ENCODE results near the gene SARDH. TPM values are rescaled to one million over a fixed set of nuclear protein-coding genes. Genes with fewer than 3 reads are reported as not detected.

SARDH gene
- total RNA-seq, 2 donors from 2014 or later = 20.2 to 61.0 TPM

DNA sequence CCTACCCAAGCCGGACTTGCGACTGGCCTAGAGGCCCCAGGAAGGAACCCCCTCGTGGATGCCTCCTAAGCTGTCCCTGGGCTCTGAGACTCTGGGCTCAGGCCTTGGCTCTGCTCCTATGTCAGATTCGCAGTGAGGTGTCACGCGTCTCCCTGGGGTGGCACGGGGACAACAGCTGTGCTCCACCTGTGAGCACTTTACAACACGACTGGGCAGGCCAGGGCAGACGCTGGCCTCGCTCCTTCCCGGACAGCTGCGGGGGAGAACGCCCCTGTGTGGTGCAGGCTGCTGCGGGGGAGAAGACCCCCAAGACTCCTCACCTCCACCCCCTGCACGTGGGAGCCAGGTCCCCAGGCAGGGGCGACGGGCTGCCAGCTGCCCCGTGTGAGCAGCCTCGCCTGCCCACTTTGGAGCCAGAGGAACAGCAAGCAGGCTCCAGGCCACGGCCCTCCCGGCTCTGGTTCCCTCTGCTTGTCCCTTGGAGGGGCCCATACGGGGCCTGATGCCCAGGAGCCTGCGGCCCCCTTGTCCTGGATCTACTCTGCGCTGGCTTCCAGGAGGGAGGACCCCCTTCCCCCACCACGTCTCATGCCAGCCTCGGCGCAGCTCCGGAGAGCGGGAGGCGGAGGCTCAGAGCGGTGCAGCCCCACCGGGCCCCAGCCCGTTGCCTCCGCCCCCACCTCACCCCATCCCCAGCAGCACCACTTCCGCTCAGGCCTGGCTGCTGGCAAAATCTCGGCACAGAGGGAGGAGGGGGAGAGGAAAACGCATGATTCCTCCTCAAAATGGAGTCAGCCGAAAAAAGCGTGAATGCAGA, 36.0 kb downstream of the SARDH start:
- Histone ChIP-seq H3K4me3 (no peak overlapping the region), H3K4me1 (no peaks in the 10 kb centered on the region), H3K36me3 (replicated peaks in 1 of 2; ENCODE audit: insufficient read depth in 1 of 2, low read depth in 2 of 2) (no peaks in the 10 kb centered on the region), H3K9me3 (no peaks in the 10 kb centered on the region), H3K27ac (no peak overlapping the region), H3K27me3 (no peaks in the 10 kb centered on the region)
- TF ChIP-seq, protein P1, sequence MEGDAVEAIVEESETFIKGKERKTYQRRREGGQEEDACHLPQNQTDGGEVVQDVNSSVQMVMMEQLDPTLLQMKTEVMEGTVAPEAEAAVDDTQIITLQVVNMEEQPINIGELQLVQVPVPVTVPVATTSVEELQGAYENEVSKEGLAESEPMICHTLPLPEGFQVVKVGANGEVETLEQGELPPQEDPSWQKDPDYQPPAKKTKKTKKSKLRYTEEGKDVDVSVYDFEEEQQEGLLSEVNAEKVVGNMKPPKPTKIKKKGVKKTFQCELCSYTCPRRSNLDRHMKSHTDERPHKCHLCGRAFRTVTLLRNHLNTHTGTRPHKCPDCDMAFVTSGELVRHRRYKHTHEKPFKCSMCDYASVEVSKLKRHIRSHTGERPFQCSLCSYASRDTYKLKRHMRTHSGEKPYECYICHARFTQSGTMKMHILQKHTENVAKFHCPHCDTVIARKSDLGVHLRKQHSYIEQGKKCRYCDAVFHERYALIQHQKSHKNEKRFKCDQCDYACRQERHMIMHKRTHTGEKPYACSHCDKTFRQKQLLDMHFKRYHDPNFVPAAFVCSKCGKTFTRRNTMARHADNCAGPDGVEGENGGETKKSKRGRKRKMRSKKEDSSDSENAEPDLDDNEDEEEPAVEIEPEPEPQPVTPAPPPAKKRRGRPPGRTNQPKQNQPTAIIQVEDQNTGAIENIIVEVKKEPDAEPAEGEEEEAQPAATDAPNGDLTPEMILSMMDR (IDR thresholded peaks at IDR 0.05) = no peak
- TF ChIP-seq POLR2A (IDR thresholded peaks at IDR 0.05) = no peak
- peak in 2 of 4 donors; percentile 3 to 10 for DNase-seq
- peak; percentile 19 for ATAC-seq
- WGBS, 2 donors = 47 to 69% methylated on average over 3 to 38 of the region's 39 CpGs
- intact Hi-C loops (cut with DNase I) = no loop called here

DNA sequence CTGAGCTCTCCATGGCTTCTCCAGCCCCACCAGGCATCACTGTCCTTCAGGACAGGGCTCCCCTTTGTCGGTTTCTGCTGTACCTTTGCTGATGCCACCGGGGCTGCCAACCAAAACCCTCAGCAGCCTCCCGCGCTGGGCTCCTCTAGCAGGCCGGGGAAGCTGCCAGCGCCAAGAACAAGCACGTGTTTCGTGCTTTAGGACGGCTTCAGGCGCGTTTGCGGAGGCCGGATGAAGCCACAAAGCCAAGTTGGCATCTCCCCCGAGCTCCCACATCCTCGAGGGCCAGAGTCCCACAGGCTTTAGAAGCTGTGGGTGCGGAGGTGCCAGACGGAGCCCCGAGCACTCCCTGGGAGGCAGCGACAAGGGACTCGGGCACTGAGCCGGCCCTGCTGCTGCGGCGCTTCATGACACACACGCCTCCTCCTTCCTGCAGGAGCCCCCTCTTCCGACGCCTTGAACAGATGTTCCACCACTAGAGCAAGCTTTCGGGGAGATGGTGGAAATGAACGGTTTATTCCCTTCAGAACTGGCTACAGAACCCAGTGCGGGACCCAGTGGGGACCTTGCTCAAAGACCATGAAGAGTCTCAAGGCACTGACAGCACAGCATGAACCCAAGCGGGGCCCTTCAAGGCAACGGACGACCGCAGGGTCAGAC, 36.7 kb downstream of the SARDH start:
- ATAC-seq = no peak
- no peaks in the 10 kb centered on the region for H3K4me1 ChIP-seq
- no peaks in the 10 kb centered on the region for H3K9me3 ChIP-seq
- H3K27ac ChIP-seq = no peak overlapping the region
- intact Hi-C loops (cut with DNase I) = no loop called here
- WGBS, 2 donors = 83 to 98% methylated on average over 10 to 33 of the region's 33 CpGs
- TF ChIP-seq POLR2A (IDR thresholded peaks at IDR 0.05) = no peak
- no peak overlapping the region for H3K4me3 ChIP-seq
- DNase-seq = peak in 2 of 4 donors; percentile 4 to 7
- no peaks in the 10 kb centered on the region for H3K36me3 ChIP-seq (replicated peaks in 1 of 2; ENCODE audit: insufficient read depth in 1 of 2, low read depth in 2 of 2)
- no peaks in the 10 kb centered on the region for H3K27me3 ChIP-seq

DNA sequence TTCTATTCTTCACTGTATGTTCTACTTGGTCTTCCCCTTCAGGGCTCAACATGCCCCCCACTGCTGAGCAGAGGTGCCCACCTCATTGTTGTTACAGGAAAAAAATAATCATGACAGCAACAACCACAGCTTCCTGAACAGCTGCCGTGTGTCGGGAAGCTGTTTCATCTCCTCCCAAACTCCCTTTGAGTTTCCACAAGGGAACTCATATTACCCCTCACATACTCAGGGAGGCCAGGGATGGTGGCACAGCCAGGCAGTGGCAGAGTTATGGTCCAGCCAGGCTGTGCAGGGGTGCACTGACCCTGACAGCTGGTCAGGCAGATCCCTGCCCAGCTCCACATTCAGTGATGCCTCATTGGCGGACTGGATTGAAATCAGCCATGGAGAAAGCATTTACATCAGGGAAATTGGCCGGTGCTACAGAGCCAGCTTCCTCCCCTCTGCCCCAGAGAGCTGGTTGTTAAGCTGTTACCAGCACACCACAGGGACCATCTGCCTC, 37.3 kb downstream of the SARDH start:
- TF ChIP-seq, protein P1 (IDR thresholded peaks at IDR 0.05) = no peak
- no peak for TF ChIP-seq POLR2A (IDR thresholded peaks at IDR 0.05)
- H3K9me3 ChIP-seq = no peaks in the 10 kb centered on the region
- H3K4me1 ChIP-seq = no peaks in the 10 kb centered on the region
- intact Hi-C loops (cut with DNase I) = no loop called here
- H3K27me3 ChIP-seq = no peaks in the 10 kb centered on the region
- ATAC-seq = no peak
- DNase-seq = peak in 1 of 4 donors; percentile 1
- no peaks in the 10 kb centered on the region for H3K36me3 ChIP-seq (replicated peaks in 1 of 2; ENCODE audit: insufficient read depth in 1 of 2, low read depth in 2 of 2)
- no peak overlapping the region for H3K4me3 ChIP-seq
- no peak overlapping the region for H3K27ac ChIP-seq
- WGBS, 2 donors = 86 to 89% methylated on average over 4 of the region's 4 CpGs

DNA sequence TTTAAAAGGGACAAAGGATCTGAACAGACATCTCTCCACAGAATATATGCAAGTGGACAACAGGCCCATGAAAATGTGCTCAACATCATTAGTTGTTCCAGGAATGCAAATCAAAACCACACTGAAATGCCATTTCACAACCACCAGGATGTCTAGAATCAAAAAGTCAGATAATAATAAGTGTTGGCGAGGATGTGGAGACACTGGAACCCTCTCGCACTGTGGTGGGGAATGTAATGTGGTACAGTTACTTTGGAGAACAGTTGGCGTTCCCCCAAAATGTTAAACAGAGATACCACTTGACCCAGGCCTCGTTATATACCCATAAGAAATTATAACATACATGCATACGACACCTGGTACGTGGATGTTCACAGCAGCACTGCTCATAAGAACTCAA, 38.6 kb downstream of the SARDH start:
- intact Hi-C loops (cut with DNase I) = no loop called here
- Histone ChIP-seq H3K27me3 (no peaks in the 10 kb centered on the region), H3K36me3 (replicated peaks in 1 of 2; ENCODE audit: insufficient read depth in 1 of 2, low read depth in 2 of 2) (peaks cover 0 to 2% of the 10 kb centered on the region in 2 donors), H3K9me3 (no peaks in the 10 kb centered on the region), H3K4me1 (no peaks in the 10 kb centered on the region), H3K27ac (no peak overlapping the region), H3K4me3 (no peak overlapping the region)
- ATAC-seq (no peak), DNase-seq (no peak)
- WGBS, 2 donors = 96 to 97% methylated on average over 6 of the region's 6 CpGs
- TF ChIP-seq POLR2A (IDR thresholded peaks at IDR 0.05) = no peak
- TF ChIP-seq, protein P1 (IDR thresholded peaks at IDR 0.05) = no peak

DNA sequence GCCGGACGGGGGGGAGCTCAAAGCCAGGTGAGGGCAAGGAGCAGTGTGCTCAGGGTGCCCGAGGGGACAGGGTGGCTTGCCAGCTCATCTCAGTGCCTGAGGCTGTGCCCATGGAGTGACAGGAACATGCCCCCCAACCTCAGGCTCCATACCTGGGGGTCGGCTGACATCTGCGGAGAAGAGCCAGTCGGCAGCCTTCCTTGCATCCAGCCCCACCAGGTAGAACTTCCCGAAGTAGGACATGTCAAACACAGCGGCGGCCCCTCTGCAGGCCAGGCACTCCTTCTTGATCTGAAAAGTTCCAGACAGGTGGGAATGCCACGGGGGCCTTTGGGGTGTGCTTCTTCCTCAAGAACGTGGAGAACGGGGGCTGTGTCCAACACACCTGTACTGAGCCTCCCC, 42.1 kb downstream of the SARDH start:
- H3K4me1 ChIP-seq = no peaks in the 10 kb centered on the region
- no peaks in the 10 kb centered on the region for H3K27me3 ChIP-seq
- TF ChIP-seq POLR2A (IDR thresholded peaks at IDR 0.05) = no peak
- TF ChIP-seq, protein P1 (IDR thresholded peaks at IDR 0.05) = no peak
- intact Hi-C loops (cut with DNase I) = no loop called here
- H3K27ac ChIP-seq = no peak overlapping the region
- no peak overlapping the region for H3K4me3 ChIP-seq
- no peaks in the 10 kb centered on the region for H3K9me3 ChIP-seq
- DNase-seq (no peak), ATAC-seq (no peak)
- H3K36me3 ChIP-seq (replicated peaks in 1 of 2; ENCODE audit: insufficient read depth in 1 of 2, low read depth in 2 of 2) = peaks cover 0 to 7% of the 10 kb centered on the region in 2 donors
- 82 to 88% methylated on average over 10 to 12 of the region's 12 CpGs for WGBS, 2 donors
